Measurements from ENCODE around the gene PALLD.

PALLD gene

GRCh38 chr4:168755598-168756477 is 259.0 kb downstream of the PALLD start:
- DNase-seq (ENCODE audit: low read depth in 1 of 2, low spot score in 1 of 2) = no peak

DNA sequence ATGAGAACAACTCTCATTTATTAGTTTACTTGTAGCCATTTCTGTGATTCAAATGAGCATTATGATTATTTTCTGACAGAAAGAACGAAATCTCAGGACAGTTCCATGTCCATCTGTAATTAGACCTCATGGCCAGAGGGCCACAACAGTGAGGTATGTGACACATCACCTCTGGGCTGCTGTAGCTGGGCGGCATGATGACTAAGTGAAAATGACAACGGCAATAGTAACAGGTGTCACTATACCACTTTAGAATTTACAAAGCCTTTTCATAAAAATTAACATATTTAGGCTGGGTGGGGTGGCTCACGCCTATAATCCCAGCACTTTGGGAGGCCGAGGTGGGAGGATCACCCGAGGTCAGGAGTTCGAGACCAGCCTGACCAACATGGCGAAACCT is 260.6 kb downstream of the PALLD start:
- no peak for DNase-seq (ENCODE audit: low read depth in 1 of 2, low spot score in 1 of 2)

- no peak for DNase-seq (ENCODE audit: low read depth in 1 of 2, low spot score in 1 of 2)
These were observed 261.6 kb downstream of the PALLD start for GRCh38 chr4:168758351-168758876.

DNA sequence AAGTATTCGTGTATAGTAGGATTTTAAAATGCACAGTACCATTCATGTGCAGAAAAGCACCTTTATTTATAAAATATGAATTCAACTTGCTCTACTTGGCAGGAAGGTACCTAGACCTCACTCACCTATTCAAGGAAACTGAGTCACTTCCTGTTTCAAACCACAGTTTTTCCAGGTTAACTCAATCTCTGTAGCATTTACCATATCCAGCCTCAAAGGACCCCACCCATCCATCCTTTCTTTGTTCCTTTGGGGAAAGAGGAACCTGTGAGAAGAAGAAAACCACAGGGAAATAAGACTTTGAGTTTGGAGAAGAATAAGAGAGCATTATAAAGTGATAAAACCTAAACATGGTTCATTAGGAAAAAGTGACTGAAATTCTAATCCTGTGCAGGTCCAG is 262.5 kb downstream of the PALLD start:
- no peak for DNase-seq (ENCODE audit: low read depth in 1 of 2, low spot score in 1 of 2)

- no peak for DNase-seq (ENCODE audit: low read depth in 1 of 2, low spot score in 1 of 2)
These were observed 263.2 kb downstream of the PALLD start for GRCh38 chr4:168759959-168760527.

DNA sequence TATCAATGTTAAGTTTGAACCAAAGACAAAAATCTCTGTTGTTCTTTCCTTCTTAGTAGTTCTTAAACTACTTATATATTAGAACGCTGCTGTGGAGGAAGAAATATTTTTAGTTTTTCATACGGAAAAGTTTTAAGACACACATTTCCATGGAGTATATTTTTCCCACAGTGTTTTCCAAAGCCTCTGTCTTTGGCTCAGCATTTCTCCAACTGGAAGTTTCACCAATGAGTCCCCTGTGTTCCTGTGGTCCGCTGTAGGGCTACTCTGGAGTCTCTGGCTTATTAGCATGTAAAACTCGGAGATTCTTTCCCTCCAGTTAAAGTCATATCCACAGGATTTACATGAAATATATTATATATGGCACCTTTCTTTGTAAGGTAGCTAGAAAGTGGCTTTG is 264.2 kb downstream of the PALLD start:
- no peak for DNase-seq (ENCODE audit: low read depth in 1 of 2, low spot score in 1 of 2)

- DNase-seq (ENCODE audit: low read depth in 1 of 2, low spot score in 1 of 2) = no peak
These were observed 268.5 kb downstream of the PALLD start for GRCh38 chr4:168765322-168765721.

DNA sequence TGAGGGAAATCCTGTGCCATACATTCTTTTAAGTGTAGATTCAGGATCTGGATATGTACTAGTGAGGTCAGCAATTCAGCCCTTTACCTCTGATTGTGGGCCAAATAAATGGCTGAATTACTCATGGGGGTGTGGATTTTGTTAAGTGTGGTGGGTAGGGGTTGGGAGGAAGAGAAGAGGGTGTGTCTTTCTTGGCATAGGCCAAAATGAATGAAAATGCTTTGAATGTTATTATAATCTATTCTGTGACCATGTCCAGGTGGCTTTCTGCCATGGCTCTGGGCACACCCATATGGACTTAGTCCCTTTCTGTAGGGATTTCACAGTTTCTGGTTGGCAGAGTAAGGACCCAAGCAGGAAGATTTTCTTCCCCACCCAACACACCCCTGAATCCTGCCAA is 268.9 kb downstream of the PALLD start:
- DNase-seq (ENCODE audit: low read depth in 1 of 2, low spot score in 1 of 2) = no peak

DNA sequence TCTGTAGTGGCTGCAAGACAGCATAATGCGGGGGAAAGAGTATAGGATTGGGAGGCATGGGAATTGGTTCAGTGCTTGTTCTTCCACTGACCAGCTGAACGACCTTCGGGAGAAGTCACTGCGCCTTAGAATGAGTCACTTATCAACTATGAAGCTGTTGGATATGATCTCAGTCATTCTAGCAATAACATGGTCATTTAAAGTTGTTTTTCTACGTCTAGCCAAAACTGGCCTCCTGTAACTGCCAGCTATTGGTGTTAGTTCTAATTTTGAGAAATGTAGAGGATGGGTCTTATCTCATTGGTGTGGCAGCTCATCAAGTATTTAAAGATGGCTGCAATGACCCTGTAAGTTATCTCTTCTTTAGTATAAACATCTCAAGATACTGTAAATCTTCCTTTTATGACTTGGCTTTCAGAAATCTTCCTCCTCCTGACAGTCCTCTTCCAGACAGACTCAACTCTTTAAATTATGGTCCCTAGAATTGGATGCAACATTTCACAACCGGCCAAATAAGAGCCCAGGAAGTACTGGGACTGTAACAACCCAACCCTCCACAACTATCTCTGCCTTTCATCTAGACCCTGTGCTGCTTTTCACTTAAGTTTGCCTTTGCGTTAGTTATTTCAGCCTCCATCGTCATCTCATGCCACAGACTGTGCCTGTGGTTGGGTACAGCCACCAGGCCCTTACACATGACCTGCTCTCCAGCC is 269.9 kb downstream of the PALLD start:
- no peak for DNase-seq (ENCODE audit: low read depth in 1 of 2, low spot score in 1 of 2)

DNA sequence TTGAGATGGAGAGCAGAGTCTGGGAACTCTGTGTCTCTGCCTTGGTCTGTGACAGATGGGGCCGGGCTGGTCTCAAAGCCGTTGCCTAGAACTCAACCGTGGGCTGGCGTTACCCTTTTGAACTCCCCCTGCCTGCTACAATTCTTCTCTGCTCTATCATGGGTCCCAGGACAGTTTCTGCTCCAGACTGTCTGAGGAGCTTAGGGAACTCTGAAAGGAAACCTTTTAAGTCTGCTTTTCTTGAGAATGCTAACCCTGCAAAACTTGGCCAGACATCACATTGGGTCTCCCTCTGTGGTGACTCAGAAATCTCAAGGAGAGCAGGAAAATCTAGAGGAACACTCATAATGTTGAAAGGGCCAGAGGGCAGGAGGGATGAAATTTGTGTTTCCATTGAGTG is 272.6 kb downstream of the PALLD start:
- DNase-seq (ENCODE audit: low read depth in 1 of 2, low spot score in 1 of 2) = no peak

- DNase-seq (ENCODE audit: low read depth in 1 of 2, low spot score in 1 of 2) = no peak
These were observed 273.0 kb downstream of the PALLD start for GRCh38 chr4:168769837-168770236.

- DNase-seq (ENCODE audit: low read depth in 1 of 2, low spot score in 1 of 2) = no peak
These were observed 274.4 kb downstream of the PALLD start for GRCh38 chr4:168771251-168771650.

DNA sequence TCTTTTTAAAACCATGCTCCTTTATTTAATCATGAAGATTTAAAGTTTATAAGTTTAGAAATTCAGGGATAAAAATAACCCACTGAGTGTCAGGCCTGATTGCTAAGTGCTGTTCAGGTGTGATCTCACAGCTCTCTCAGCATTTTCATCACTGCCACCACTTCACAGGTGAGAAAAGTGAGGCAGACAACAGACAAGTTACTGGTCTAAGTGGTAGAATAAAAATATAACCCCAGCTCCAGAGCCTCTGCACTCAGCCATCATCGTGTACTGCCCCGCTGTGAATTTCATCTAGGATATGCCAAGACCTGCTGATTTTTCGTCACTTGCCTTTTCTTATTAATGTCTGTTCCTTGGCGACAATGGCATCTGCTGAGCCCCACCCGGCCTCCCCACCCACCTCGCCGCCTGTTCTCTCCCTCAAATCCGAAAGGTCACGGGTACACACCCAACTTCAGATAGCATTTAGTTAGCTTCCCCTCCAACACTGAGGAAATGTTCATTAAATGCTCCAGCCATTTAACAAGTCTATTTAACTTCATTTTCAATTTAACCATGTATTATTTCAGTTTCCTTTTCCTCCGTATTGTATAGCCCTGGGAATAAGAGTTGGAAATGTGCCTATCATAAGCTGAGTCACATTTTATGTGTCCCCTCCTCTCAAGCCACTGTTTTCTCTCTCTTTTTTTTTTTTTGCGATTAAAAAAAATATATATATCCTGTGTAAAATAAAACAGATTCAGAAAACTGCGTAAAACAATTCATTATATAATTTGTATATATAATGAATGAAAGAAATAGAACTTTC is 276.7 kb downstream of the PALLD start:
- no peak for DNase-seq (ENCODE audit: low read depth in 1 of 2, low spot score in 1 of 2)

GRCh38 chr4:168776382-168776781 is 279.5 kb downstream of the PALLD start:
- DNase-seq (ENCODE audit: low read depth in 1 of 2, low spot score in 1 of 2) = no peak

- DNase-seq (ENCODE audit: low read depth in 1 of 2, low spot score in 1 of 2) = no peak
These were observed 280.6 kb downstream of the PALLD start for GRCh38 chr4:168777277-168777965.

DNA sequence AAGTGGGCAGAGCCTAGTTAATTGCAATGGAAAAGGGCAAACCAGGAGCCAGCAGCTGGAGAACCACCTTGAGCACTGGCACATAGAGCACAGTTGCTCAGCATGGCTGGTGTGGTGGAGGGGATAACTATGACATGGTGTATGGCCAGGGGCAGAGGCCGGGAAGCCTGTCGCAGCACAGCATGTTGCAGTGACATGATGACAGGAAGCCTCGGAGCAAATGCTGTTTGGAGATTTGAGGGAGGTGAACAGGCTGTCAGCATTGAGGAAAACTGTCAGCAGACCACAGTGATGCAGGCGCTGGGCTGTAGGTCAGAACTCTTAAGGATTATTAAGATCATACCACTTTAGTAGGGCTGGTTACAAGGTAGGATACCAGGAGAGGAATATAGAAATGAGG is 284.5 kb downstream of the PALLD start:
- no peak for DNase-seq (ENCODE audit: low read depth in 1 of 2, low spot score in 1 of 2)

GRCh38 chr4:168781926-168782325 is 285.1 kb downstream of the PALLD start:
- no peak for DNase-seq (ENCODE audit: low read depth in 1 of 2, low spot score in 1 of 2)

- no peak for DNase-seq (ENCODE audit: low read depth in 1 of 2, low spot score in 1 of 2)
These were observed 285.6 kb downstream of the PALLD start for GRCh38 chr4:168782439-168782838.

- no peak for DNase-seq (ENCODE audit: low read depth in 1 of 2, low spot score in 1 of 2)
These were observed 288.1 kb downstream of the PALLD start for GRCh38 chr4:168784786-168785461.

DNA sequence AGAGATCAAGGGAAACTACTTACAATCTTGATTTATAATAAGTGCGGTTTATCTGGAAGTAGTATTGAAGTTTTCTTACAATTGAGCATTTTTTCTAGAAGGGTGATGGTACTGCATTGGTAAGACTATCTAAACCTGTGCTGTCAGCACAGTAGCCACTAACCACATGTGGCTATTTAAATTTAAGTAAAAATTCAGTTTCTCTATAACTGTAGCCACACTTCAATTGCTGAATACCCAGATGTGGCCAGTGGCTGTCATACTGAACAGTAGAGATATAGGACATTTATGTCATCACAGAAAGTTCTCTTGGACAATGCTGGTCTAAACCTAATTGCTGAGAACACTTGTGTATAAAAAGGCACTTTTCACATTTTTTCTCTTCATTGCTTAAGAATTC is 290.5 kb downstream of the PALLD start:
- DNase-seq (ENCODE audit: low read depth in 1 of 2, low spot score in 1 of 2) = no peak

Data from activated CD4-positive, alpha-beta T cell treated with anti-CD3 and anti-CD28 coated beads, Interleukin-2, amount 50 U/mL, for 24 hours (primary cell).